Measurements from ENCODE around the gene SYK. TPM values are rescaled to one million over a fixed set of nuclear protein-coding genes. Genes with fewer than 3 reads are reported as not detected.
A peak's percentile ranks its signal among the peaks of the same experiment; 100 is the strongest.
"Not testable (repeated sequence)": the region's sequence is repeated elsewhere in the genome, so short reads cannot be mapped to it uniquely, and the experiment has no call there.

SYK gene
- total RNA-seq, result 10 to 100 TPM; 25.8 to 53.0 TPM

GRCh38 chr9:90801241-90801972 is at the start of gene SYK:
Gene SYK, plus strand, starts transcription at chr9:90801819. Its CDS starts 42,080 bp downstream, at chr9:90843899.
- H3K9me3 Mint-ChIP-seq, result no peaks in the 10 kb centered on the region
- peak; percentile 76 for DNase-seq (ENCODE audit: low spot score)
- peak; percentile 90 to 93 for ATAC-seq
- H3K4me1 Mint-ChIP-seq (ENCODE audit: low read depth in 2 of 2), result peaks cover 31 to 40% of the 10 kb centered on the region in 2 donors
- no peaks in the 10 kb centered on the region for H3K36me3 Mint-ChIP-seq
- H3K27ac Mint-ChIP-seq, result peak within 1 kb of the TSS; percentile 76 to 93
- peaks cover 4 to 13% of the 10 kb centered on the region in 2 donors for H3K27me3 Mint-ChIP-seq
- peak within 1 kb of the TSS; percentile 87 for H3K4me3 Mint-ChIP-seq

GRCh38 chr9:90755514-90756371 is 45.9 kb upstream of the SYK start:
- ATAC-seq; H3K36me3 Mint-ChIP-seq; H3K4me3 Mint-ChIP-seq; H3K27ac Mint-ChIP-seq; H3K9me3 Mint-ChIP-seq; H3K4me1 Mint-ChIP-seq (ENCODE audit: low read depth in 2 of 2); H3K27me3 Mint-ChIP-seq: not testable (repeated sequence)
- DNase-seq (ENCODE audit: low spot score), result peak; percentile 66

GRCh38 chr9:90760577-90760976 is 41.0 kb upstream of the SYK start:
- ATAC-seq; H3K4me1 Mint-ChIP-seq (ENCODE audit: low read depth in 2 of 2): not testable (repeated sequence)

GRCh38 chr9:90766731-90767130 is 34.9 kb upstream of the SYK start:
- peaks cover 4% of the 10 kb centered on the region for H3K36me3 Mint-ChIP-seq

More at GRCh38 chr9:90760577-90760976, 41.0 kb upstream of the SYK start:
- H3K36me3 Mint-ChIP-seq; H3K27ac Mint-ChIP-seq; H3K27me3 Mint-ChIP-seq; H3K9me3 Mint-ChIP-seq; DNase-seq (ENCODE audit: low spot score); H3K4me3 Mint-ChIP-seq: not testable (repeated sequence)

GRCh38 chr9:90767523-90768100 is 34.0 kb upstream of the SYK start:
- peaks cover 3% of the 10 kb centered on the region for H3K9me3 Mint-ChIP-seq
- peaks cover 4% of the 10 kb centered on the region for H3K36me3 Mint-ChIP-seq
- DNase-seq (ENCODE audit: low spot score) (no peak), ATAC-seq (no peak)
- no peaks in the 10 kb centered on the region for H3K4me1 Mint-ChIP-seq (ENCODE audit: low read depth in 2 of 2)
- H3K27ac Mint-ChIP-seq, result no peak overlapping the region
- peaks cover 9 to 12% of the 10 kb centered on the region in 2 donors for H3K27me3 Mint-ChIP-seq
- no peak overlapping the region for H3K4me3 Mint-ChIP-seq

More at GRCh38 chr9:90766731-90767130, 34.9 kb upstream of the SYK start:
- no peak overlapping the region for H3K4me3 Mint-ChIP-seq
- peaks cover 5 to 11% of the 10 kb centered on the region in 2 donors for H3K27me3 Mint-ChIP-seq
- H3K27ac Mint-ChIP-seq, result no peak overlapping the region
- peaks cover 3% of the 10 kb centered on the region for H3K9me3 Mint-ChIP-seq
- ATAC-seq, result no peak
- DNase-seq (ENCODE audit: low spot score), result no peak
- no peaks in the 10 kb centered on the region for H3K4me1 Mint-ChIP-seq (ENCODE audit: low read depth in 2 of 2)

GRCh38 chr9:90770182-90770738 is 31.4 kb upstream of the SYK start:
- no peak overlapping the region for H3K27ac Mint-ChIP-seq
- H3K4me1 Mint-ChIP-seq (ENCODE audit: low read depth in 2 of 2), result no peaks in the 10 kb centered on the region
- H3K4me3 Mint-ChIP-seq, result no peak overlapping the region
- peaks cover 3% of the 10 kb centered on the region for H3K9me3 Mint-ChIP-seq
- H3K27me3 Mint-ChIP-seq, result peaks cover 5 to 12% of the 10 kb centered on the region in 2 donors
- no peak for DNase-seq (ENCODE audit: low spot score)
- peaks cover 4% of the 10 kb centered on the region for H3K36me3 Mint-ChIP-seq
- ATAC-seq, result no peak

GRCh38 chr9:90770927-90771326 is 30.7 kb upstream of the SYK start:
- H3K4me3 Mint-ChIP-seq, result no peak overlapping the region
- peaks cover 5 to 12% of the 10 kb centered on the region in 2 donors for H3K27me3 Mint-ChIP-seq
- H3K9me3 Mint-ChIP-seq, result peaks cover 3% of the 10 kb centered on the region
- H3K4me1 Mint-ChIP-seq (ENCODE audit: low read depth in 2 of 2), result no peaks in the 10 kb centered on the region
- H3K27ac Mint-ChIP-seq, result no peak overlapping the region
- DNase-seq (ENCODE audit: low spot score), result no peak
- ATAC-seq, result no peak
- peaks cover 4% of the 10 kb centered on the region for H3K36me3 Mint-ChIP-seq

- H3K4me1 Mint-ChIP-seq (ENCODE audit: low read depth in 2 of 2), result no peaks in the 10 kb centered on the region
- no peak for ATAC-seq
- no peak for DNase-seq (ENCODE audit: low spot score)
- peaks cover 3% of the 10 kb centered on the region for H3K9me3 Mint-ChIP-seq
- no peaks in the 10 kb centered on the region for H3K36me3 Mint-ChIP-seq
- peak overlapping the region in 1 of 2 donors; percentile 16 for H3K27ac Mint-ChIP-seq
- H3K4me3 Mint-ChIP-seq, result no peak overlapping the region
- peaks cover 5 to 12% of the 10 kb centered on the region in 2 donors for H3K27me3 Mint-ChIP-seq
Measured at GRCh38 chr9:90772386-90772785, 29.2 kb upstream of the SYK start.

GRCh38 chr9:90773617-90774016 is 28.0 kb upstream of the SYK start:
- no peak overlapping the region for H3K27ac Mint-ChIP-seq
- peaks cover 2 to 12% of the 10 kb centered on the region in 2 donors for H3K27me3 Mint-ChIP-seq
- no peak overlapping the region for H3K4me3 Mint-ChIP-seq
- no peaks in the 10 kb centered on the region for H3K36me3 Mint-ChIP-seq
- no peaks in the 10 kb centered on the region for H3K4me1 Mint-ChIP-seq (ENCODE audit: low read depth in 2 of 2)
- no peak for ATAC-seq
- no peaks in the 10 kb centered on the region for H3K9me3 Mint-ChIP-seq
- no peak for DNase-seq (ENCODE audit: low spot score)

- ATAC-seq, result no peak
- no peak overlapping the region for H3K27ac Mint-ChIP-seq
- H3K9me3 Mint-ChIP-seq, result no peaks in the 10 kb centered on the region
- H3K27me3 Mint-ChIP-seq, result peaks cover 6 to 12% of the 10 kb centered on the region in 2 donors
- H3K4me1 Mint-ChIP-seq (ENCODE audit: low read depth in 2 of 2), result no peaks in the 10 kb centered on the region
- DNase-seq (ENCODE audit: low spot score), result no peak
- H3K4me3 Mint-ChIP-seq, result no peak overlapping the region
- no peaks in the 10 kb centered on the region for H3K36me3 Mint-ChIP-seq
Measured at GRCh38 chr9:90774071-90774470, 27.5 kb upstream of the SYK start.

GRCh38 chr9:90774682-90775081 is 26.9 kb upstream of the SYK start:
- ATAC-seq (no peak), DNase-seq (ENCODE audit: low spot score) (no peak)
- H3K9me3 Mint-ChIP-seq, result no peaks in the 10 kb centered on the region
- H3K4me1 Mint-ChIP-seq (ENCODE audit: low read depth in 2 of 2), result no peaks in the 10 kb centered on the region
- no peak overlapping the region for H3K27ac Mint-ChIP-seq
- peaks cover 6 to 12% of the 10 kb centered on the region in 2 donors for H3K27me3 Mint-ChIP-seq
- H3K4me3 Mint-ChIP-seq, result no peak overlapping the region
- H3K36me3 Mint-ChIP-seq, result no peaks in the 10 kb centered on the region

GRCh38 chr9:90775657-90776056 is 26.0 kb upstream of the SYK start:
- ATAC-seq, result no peak

GRCh38 chr9:90778746-90779145 is 22.9 kb upstream of the SYK start:
- Mint-ChIP-seq H3K27ac (no peak overlapping the region), H3K36me3 (no peaks in the 10 kb centered on the region), H3K4me1 (ENCODE audit: low read depth in 2 of 2) (no peaks in the 10 kb centered on the region), H3K9me3 (no peaks in the 10 kb centered on the region), H3K27me3 (peaks cover 4 to 6% of the 10 kb centered on the region in 2 donors), H3K4me3 (no peak overlapping the region)
- ATAC-seq (no peak), DNase-seq (ENCODE audit: low spot score) (no peak)

More at GRCh38 chr9:90775657-90776056, 26.0 kb upstream of the SYK start:
- Mint-ChIP-seq H3K27me3 (peaks cover 6 to 12% of the 10 kb centered on the region in 2 donors), H3K4me3 (no peak overlapping the region), H3K4me1 (ENCODE audit: low read depth in 2 of 2) (no peaks in the 10 kb centered on the region), H3K9me3 (no peaks in the 10 kb centered on the region), H3K27ac (no peak overlapping the region), H3K36me3 (no peaks in the 10 kb centered on the region)
- DNase-seq (ENCODE audit: low spot score), result no peak
